Daoy (cell line): ENCODE measurements around the gene BRD9. TPM values are rescaled to one million over a fixed set of nuclear protein-coding genes. Genes with fewer than 3 reads are reported as not detected.
"Not testable (repeated sequence)": the region's sequence is repeated elsewhere in the genome, so short reads cannot be mapped to it uniquely, and the experiment has no call there.

Experiments
- DNase-seq: peaks from one replicate; pipeline ENCODE4 v3.0.0-alpha.2; 2015; ENCODE audit warnings: low read depth
- total RNA-seq: library from RNA; depleted of rRNA; stranded (reverse); fragments of >200 nt; shearing (Covaris generic); gene quantifications from 2 replicates; pipeline ENCODE4 v1.2.3, GENCODE V29; 2014

Gene BRD9
- total RNA-seq, 1 experiment from 2014 or later, result 42.9 TPM

GRCh38 chr5:923281-923873 lies 30.8 kb upstream of the BRD9 start:
- peak; percentile 80 for DNase-seq

DNA sequence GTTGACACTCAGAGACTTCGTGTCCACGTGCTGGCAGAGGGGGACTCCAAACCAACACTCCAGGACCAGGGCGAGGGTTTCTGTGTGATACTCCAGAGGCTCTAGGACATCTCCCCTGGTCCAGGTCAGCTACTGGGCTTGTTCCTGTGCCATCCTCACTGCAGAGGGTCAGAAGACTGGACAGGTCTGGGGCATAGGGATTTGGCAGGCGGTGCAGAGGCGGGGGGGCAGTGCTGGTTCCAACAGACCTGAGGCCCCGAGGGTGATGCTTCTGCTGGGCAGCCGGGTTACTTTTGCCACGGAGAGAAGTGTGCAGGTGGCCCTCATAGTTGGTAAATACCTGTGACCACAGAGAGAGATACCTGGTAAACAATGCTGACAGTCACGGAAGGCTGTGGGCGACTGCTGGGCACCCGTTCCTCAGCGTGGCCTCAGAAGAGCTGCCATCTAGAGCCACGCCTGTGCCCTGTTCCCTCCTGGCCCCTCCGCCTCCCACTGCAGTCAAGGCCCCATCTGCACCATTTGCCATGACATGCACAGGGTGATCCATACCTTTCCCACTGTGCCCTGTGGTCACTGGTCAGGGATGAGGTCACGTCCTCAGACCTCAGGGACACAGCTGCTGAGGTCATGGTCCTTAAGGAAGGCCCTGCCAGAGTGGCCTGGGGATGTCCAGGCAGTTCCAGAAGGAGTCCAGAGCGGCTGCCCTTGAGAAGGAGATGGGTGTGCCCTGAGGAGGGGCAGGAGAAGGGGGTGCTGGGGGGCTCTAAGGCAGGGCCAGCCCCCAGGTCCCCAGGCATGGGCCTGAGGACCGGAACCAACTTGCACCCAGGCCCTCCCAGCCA lies 30.1 kb upstream of the BRD9 start:
- DNase-seq, result no peak

- no peak for DNase-seq
These were observed 29.1 kb upstream of the BRD9 start for GRCh38 chr5:921456-922435.

- no peak for DNase-seq
These were observed 27.7 kb upstream of the BRD9 start for GRCh38 chr5:920321-920720.

DNA sequence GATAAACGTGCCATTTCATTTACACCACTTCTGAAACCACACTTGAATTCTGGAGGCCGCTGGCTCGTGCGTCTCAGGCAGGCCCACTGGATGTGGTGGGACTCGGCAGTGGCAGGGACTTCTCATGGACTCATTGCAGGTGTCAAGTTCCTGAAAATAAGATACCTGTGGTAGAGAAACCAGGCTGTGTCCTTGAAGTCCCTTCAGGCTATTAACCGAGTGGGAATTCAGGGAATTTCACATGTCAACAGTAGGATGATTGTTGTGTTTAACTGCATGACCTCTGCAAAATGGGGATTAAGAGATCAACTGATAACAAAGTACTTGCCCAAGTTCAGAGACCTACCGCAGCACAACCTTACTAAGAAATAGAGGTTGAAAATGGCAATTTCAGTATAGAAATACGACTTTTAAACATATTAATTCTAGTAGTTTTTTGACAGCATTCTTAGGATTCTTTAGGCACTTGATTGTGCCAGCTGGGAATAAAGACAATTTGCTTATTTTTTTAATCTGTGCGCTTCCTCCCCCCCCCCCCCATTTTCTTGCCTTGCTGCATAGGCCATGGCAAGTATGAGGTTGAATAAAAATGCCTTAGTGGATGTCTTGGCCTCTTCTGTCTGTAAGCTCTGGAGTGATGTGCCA lies 26.9 kb upstream of the BRD9 start:
- no peak for DNase-seq

GRCh38 chr5:918717-919116 lies 26.1 kb upstream of the BRD9 start:
- DNase-seq, result not testable (repeated sequence)

GRCh38 chr5:916441-917293 lies 24.1 kb upstream of the BRD9 start:
- DNase-seq, result no peak

GRCh38 chr5:915946-916345 lies 23.3 kb upstream of the BRD9 start:
- DNase-seq, result no peak

- not testable (repeated sequence) for DNase-seq
These were observed 22.7 kb upstream of the BRD9 start for GRCh38 chr5:915346-915745.

DNA sequence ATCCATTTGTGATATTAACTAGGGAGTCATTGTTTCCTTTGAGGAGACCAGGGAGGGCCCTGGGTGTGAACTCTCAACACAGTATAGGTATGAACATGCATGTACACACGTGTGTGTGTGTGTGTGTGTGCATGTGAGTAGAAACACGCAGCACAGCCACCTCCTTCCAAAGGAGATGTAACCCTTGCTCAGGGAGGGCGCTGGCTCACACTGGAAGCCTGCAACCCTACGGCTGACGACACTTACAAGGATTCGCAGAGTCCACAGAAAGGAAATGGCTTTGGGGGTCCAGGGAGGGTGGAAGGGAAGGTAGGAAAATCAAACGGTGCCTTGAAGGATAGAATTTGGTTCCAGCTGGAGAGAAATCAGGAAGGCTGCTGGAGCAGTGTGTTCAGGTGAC lies 22.0 kb upstream of the BRD9 start:
- no peak for DNase-seq

DNA sequence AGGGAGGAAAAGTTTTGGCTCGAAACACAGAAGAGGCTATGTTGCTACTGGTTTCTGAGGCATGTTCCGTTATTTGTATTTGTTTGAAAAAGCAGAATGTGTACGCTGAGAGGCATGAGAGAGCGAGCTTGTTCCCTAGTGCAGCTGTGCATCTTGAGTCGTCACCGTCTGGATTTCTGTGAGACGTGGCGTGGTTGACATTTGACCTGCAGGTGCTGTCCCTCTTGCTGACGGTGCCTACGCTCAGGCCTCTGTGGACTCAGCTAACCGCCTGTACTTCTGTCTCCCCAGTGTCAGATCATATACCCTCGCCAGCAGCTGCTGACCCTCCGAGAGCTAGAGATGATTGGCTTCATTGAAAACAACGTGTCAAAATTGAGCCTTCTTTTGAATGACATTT lies 21.6 kb upstream of the BRD9 start:
- DNase-seq, result no peak

- peak; percentile 100 for DNase-seq
These were observed 19.9 kb upstream of the BRD9 start for GRCh38 chr5:912280-913091.

DNA sequence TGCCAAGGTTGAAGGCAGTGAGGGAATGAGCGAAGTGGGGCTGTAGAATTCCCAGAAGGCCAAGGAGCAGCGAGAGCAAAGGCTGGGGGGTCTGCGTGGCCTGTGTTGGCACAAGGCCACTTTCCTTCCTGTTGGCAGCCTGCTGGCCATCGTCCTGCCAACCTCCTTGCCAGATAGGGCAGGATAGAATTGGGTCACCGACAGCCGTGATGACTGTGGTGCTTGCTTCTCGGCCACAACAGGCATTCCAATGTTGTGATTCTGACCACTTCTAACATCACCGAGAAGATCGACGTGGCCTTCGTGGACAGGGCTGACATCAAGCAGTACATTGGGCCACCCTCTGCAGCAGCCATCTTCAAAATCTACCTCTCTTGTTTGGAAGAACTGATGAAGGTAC lies 19.0 kb upstream of the BRD9 start:
- peak; percentile 90 for DNase-seq

DNA sequence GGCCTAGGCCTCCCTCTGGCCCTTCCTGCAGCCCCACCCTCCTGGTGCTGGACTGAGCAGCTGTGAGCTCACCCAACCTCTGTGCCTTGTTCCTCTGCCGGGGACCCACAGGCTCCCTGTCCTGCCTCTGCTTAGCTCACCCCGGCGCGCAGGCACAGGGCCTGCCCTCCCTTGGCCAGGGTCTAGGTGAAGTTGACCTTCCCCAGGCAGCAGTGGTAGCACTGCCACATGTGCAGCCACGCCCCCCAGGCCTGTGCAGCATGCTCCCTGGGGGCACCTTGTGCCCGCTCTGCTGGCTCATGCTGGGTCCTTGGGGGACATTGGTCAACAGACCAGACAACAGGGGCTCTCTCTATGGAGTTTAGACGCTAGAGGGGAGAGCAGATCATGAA lies 18.2 kb upstream of the BRD9 start:
- no peak for DNase-seq

GRCh38 chr5:909994-910768 lies 17.6 kb upstream of the BRD9 start:
- DNase-seq, result no peak

DNA sequence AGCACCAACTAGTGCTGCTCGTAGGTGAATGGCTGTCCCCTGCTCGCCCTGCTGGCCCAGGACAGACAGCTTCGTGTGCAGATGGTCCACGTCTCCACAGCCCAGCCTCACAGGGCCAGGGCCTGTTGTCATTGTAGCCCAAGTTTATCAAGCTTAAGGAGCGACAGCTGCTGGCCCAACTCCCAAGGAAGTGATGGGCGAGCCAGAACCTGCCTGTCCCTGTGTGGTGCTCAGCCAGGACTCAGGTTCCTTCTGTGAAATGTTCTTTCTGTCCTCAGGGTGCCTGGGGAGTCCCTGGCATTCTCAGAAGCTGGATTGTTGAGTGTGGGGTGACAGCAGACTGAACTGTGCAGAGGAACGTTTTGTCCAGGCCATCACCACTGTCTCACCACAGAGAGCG lies 16.5 kb upstream of the BRD9 start:
- DNase-seq, result no peak

- DNase-seq, result no peak
These were observed 15.6 kb upstream of the BRD9 start for GRCh38 chr5:908172-908571.

- no peak for DNase-seq
These were observed 14.8 kb upstream of the BRD9 start for GRCh38 chr5:907366-907910.

- DNase-seq, result no peak
These were observed 12.6 kb upstream of the BRD9 start for GRCh38 chr5:905139-905642.
